ENCODE data around the gene OR6K3.

OR6K3 gene

GRCh38 chr1:158720620-158721019 lies at the start of gene OR6K3:
Gene OR6K3 (minus strand): TSS chr1:158720720. CDS start chr1:158718115, 2,605 bp downstream.
- DNase-seq (ENCODE audit: low read depth, low spot score), result no peak
- Histone ChIP-seq H3K4me3 (ENCODE audit: insufficient read length, low read depth) (no peak within 1 kb of the TSS), H3K4me1 (ENCODE audit: insufficient read depth, insufficient read length) (no peaks in the 10 kb centered on the region), H3K9ac (ENCODE audit: insufficient read length, low read depth) (no peak within 1 kb of the TSS), H3K9me3 (ENCODE audit: insufficient read depth, low read length) (no peaks in the 10 kb centered on the region), H3K27me3 (ENCODE audit: insufficient read depth, insufficient read length) (no peaks in the 10 kb centered on the region), H3K36me3 (ENCODE audit: insufficient read depth, insufficient read length, low read length) (no peaks in the 10 kb centered on the region)
- TF ChIP-seq YY1 (IDR thresholded peaks at IDR 0.05; ENCODE audit: insufficient read depth, insufficient read length), result no peak
- TF ChIP-seq ZNF274 (IDR thresholded peaks at IDR 0.05; ENCODE audit: low read depth, low read length), result no peak
- no peak for TF ChIP-seq SUZ12 (IDR thresholded peaks at IDR 0.05; ENCODE audit: extremely low read depth, insufficient read depth, insufficient read length)

- H3K9ac ChIP-seq (ENCODE audit: insufficient read length, low read depth), result no peak within 1 kb of the TSS
- H3K36me3 ChIP-seq (ENCODE audit: insufficient read depth, insufficient read length, low read length), result no peaks in the 10 kb centered on the region
- no peaks in the 10 kb centered on the region for H3K4me1 ChIP-seq (ENCODE audit: insufficient read depth, insufficient read length)
- no peak within 1 kb of the TSS for H3K4me3 ChIP-seq (ENCODE audit: insufficient read length, low read depth)
- no peaks in the 10 kb centered on the region for H3K27me3 ChIP-seq (ENCODE audit: insufficient read depth, insufficient read length)
- H3K9me3 ChIP-seq (ENCODE audit: insufficient read depth, low read length), result no peaks in the 10 kb centered on the region
- no peak for DNase-seq (ENCODE audit: low read depth, low spot score)
- TF ChIP-seq ZNF274 (IDR thresholded peaks at IDR 0.05; ENCODE audit: low read depth, low read length) (no peak), SUZ12 (IDR thresholded peaks at IDR 0.05; ENCODE audit: extremely low read depth, insufficient read depth, insufficient read length) (no peak), YY1 (IDR thresholded peaks at IDR 0.05; ENCODE audit: insufficient read depth, insufficient read length) (no peak)
Measured at GRCh38 chr1:158754420-158754819, 33.9 kb upstream of the OR6K3 start, which contains the start of gene OR6K6. Gene OR6K6 (plus strand): TSS chr1:158754720. CDS start chr1:158754888, 168 bp downstream.

GRCh38 chr1:158752155-158752712 lies 31.7 kb upstream of the OR6K3 start:
- no peak overlapping the region for H3K4me3 ChIP-seq (ENCODE audit: insufficient read length, low read depth)
- no peak overlapping the region for H3K9ac ChIP-seq (ENCODE audit: insufficient read length, low read depth)
- no peak for DNase-seq (ENCODE audit: low read depth, low spot score)
- no peaks in the 10 kb centered on the region for H3K4me1 ChIP-seq (ENCODE audit: insufficient read depth, insufficient read length)
- no peak for TF ChIP-seq YY1 (IDR thresholded peaks at IDR 0.05; ENCODE audit: insufficient read depth, insufficient read length)
- TF ChIP-seq ZNF274 (IDR thresholded peaks at IDR 0.05; ENCODE audit: low read depth, low read length), result no peak
- TF ChIP-seq SUZ12 (IDR thresholded peaks at IDR 0.05; ENCODE audit: extremely low read depth, insufficient read depth, insufficient read length), result no peak
- no peaks in the 10 kb centered on the region for H3K27me3 ChIP-seq (ENCODE audit: insufficient read depth, insufficient read length)
- no peaks in the 10 kb centered on the region for H3K9me3 ChIP-seq (ENCODE audit: insufficient read depth, low read length)
- H3K36me3 ChIP-seq (ENCODE audit: insufficient read depth, insufficient read length, low read length), result no peaks in the 10 kb centered on the region

- Histone ChIP-seq H3K27me3 (ENCODE audit: insufficient read depth, insufficient read length) (no peaks in the 10 kb centered on the region), H3K9ac (ENCODE audit: insufficient read length, low read depth) (no peak overlapping the region), H3K4me1 (ENCODE audit: insufficient read depth, insufficient read length) (no peaks in the 10 kb centered on the region), H3K36me3 (ENCODE audit: insufficient read depth, insufficient read length, low read length) (no peaks in the 10 kb centered on the region), H3K4me3 (ENCODE audit: insufficient read length, low read depth) (no peak overlapping the region), H3K9me3 (ENCODE audit: insufficient read depth, low read length) (no peaks in the 10 kb centered on the region)
- TF ChIP-seq ZNF274 (IDR thresholded peaks at IDR 0.05; ENCODE audit: low read depth, low read length), result no peak
- TF ChIP-seq SUZ12 (IDR thresholded peaks at IDR 0.05; ENCODE audit: extremely low read depth, insufficient read depth, insufficient read length), result no peak
- TF ChIP-seq YY1 (IDR thresholded peaks at IDR 0.05; ENCODE audit: insufficient read depth, insufficient read length), result no peak
- DNase-seq (ENCODE audit: low read depth, low spot score), result no peak
Measured at GRCh38 chr1:158735848-158736247, 15.3 kb upstream of the OR6K3 start.

- DNase-seq (ENCODE audit: low read depth, low spot score), result no peak
- Histone ChIP-seq H3K36me3 (ENCODE audit: insufficient read depth, insufficient read length, low read length) (no peaks in the 10 kb centered on the region), H3K4me1 (ENCODE audit: insufficient read depth, insufficient read length) (no peaks in the 10 kb centered on the region), H3K4me3 (ENCODE audit: insufficient read length, low read depth) (no peak overlapping the region), H3K27me3 (ENCODE audit: insufficient read depth, insufficient read length) (no peaks in the 10 kb centered on the region), H3K9me3 (ENCODE audit: insufficient read depth, low read length) (no peaks in the 10 kb centered on the region), H3K9ac (ENCODE audit: insufficient read length, low read depth) (no peak overlapping the region)
- TF ChIP-seq ZNF274 (IDR thresholded peaks at IDR 0.05; ENCODE audit: low read depth, low read length), result no peak
- TF ChIP-seq YY1 (IDR thresholded peaks at IDR 0.05; ENCODE audit: insufficient read depth, insufficient read length), result no peak
- TF ChIP-seq SUZ12 (IDR thresholded peaks at IDR 0.05; ENCODE audit: extremely low read depth, insufficient read depth, insufficient read length), result no peak
Measured at GRCh38 chr1:158732524-158732923, 12.0 kb upstream of the OR6K3 start.

GRCh38 chr1:158731707-158732106 lies 11.2 kb upstream of the OR6K3 start:
- H3K36me3 ChIP-seq (ENCODE audit: insufficient read depth, insufficient read length, low read length), result no peaks in the 10 kb centered on the region
- no peaks in the 10 kb centered on the region for H3K27me3 ChIP-seq (ENCODE audit: insufficient read depth, insufficient read length)
- H3K4me3 ChIP-seq (ENCODE audit: insufficient read length, low read depth), result no peak overlapping the region
- H3K9me3 ChIP-seq (ENCODE audit: insufficient read depth, low read length), result no peaks in the 10 kb centered on the region
- no peaks in the 10 kb centered on the region for H3K4me1 ChIP-seq (ENCODE audit: insufficient read depth, insufficient read length)
- TF ChIP-seq SUZ12 (IDR thresholded peaks at IDR 0.05; ENCODE audit: extremely low read depth, insufficient read depth, insufficient read length), result no peak
- no peak for TF ChIP-seq ZNF274 (IDR thresholded peaks at IDR 0.05; ENCODE audit: low read depth, low read length)
- no peak for TF ChIP-seq YY1 (IDR thresholded peaks at IDR 0.05; ENCODE audit: insufficient read depth, insufficient read length)
- DNase-seq (ENCODE audit: low read depth, low spot score), result no peak
- H3K9ac ChIP-seq (ENCODE audit: insufficient read length, low read depth), result no peak overlapping the region

- Histone ChIP-seq H3K9me3 (ENCODE audit: insufficient read depth, low read length) (no peaks in the 10 kb centered on the region), H3K4me1 (ENCODE audit: insufficient read depth, insufficient read length) (no peaks in the 10 kb centered on the region), H3K36me3 (ENCODE audit: insufficient read depth, insufficient read length, low read length) (no peaks in the 10 kb centered on the region), H3K9ac (ENCODE audit: insufficient read length, low read depth) (no peak overlapping the region), H3K4me3 (ENCODE audit: insufficient read length, low read depth) (no peak overlapping the region), H3K27me3 (ENCODE audit: insufficient read depth, insufficient read length) (no peaks in the 10 kb centered on the region)
- DNase-seq (ENCODE audit: low read depth, low spot score), result no peak
- TF ChIP-seq SUZ12 (IDR thresholded peaks at IDR 0.05; ENCODE audit: extremely low read depth, insufficient read depth, insufficient read length), result no peak
Measured at GRCh38 chr1:158730453-158730852, 9.9 kb upstream of the OR6K3 start.

All from NT2/D1 (cell line).